ENCODE data around the gene RASL11B.

The RASL11B gene

GRCh38 chr4:52843351-52843750, 18.8 kb upstream of the RASL11B start:
- DNase-seq (ENCODE audit: low spot score) = no peak

- DNase-seq (ENCODE audit: low spot score) = no peak
Measured at GRCh38 chr4:52843958-52844357, 18.2 kb upstream of the RASL11B start.

GRCh38 chr4:52844596-52844995, 17.5 kb upstream of the RASL11B start:
- DNase-seq (ENCODE audit: low spot score) = no peak

GRCh38 chr4:52846502-52846901, 15.6 kb upstream of the RASL11B start:
- DNase-seq (ENCODE audit: low spot score) = no peak

GRCh38 chr4:52848254-52848653, 13.9 kb upstream of the RASL11B start:
- no peak for DNase-seq (ENCODE audit: low spot score)

- DNase-seq (ENCODE audit: low spot score) = no peak
Measured at GRCh38 chr4:52850406-52851124, 11.6 kb upstream of the RASL11B start.

GRCh38 chr4:52852041-52852440, 10.1 kb upstream of the RASL11B start:
- no peak for DNase-seq (ENCODE audit: low spot score)

GRCh38 chr4:52852711-52853110, 9.4 kb upstream of the RASL11B start:
- DNase-seq (ENCODE audit: low spot score) = no peak

GRCh38 chr4:52853351-52853750, 8.8 kb upstream of the RASL11B start:
- DNase-seq (ENCODE audit: low spot score) = no peak

- no peak for DNase-seq (ENCODE audit: low spot score)
Measured at GRCh38 chr4:52856801-52857200, 5.3 kb upstream of the RASL11B start.

- no peak for DNase-seq (ENCODE audit: low spot score)
Measured at GRCh38 chr4:52860361-52860760, 1.8 kb upstream of the RASL11B start.

GRCh38 chr4:52861171-52861823, 820 bp upstream of the RASL11B start:
- no peak for DNase-seq (ENCODE audit: low spot score)

- no peak for DNase-seq (ENCODE audit: low spot score)
Measured at GRCh38 chr4:52862639-52863161, 583 bp downstream of the RASL11B start.

GRCh38 chr4:52863324-52863723, 1.2 kb downstream of the RASL11B start:
- no peak for DNase-seq (ENCODE audit: low spot score)

- no peak for DNase-seq (ENCODE audit: low spot score)
Measured at GRCh38 chr4:52864793-52865192, 2.7 kb downstream of the RASL11B start.

- DNase-seq (ENCODE audit: low spot score) = no peak
Measured at GRCh38 chr4:52865300-52865699, 3.2 kb downstream of the RASL11B start.

GRCh38 chr4:52866734-52867133, 4.6 kb downstream of the RASL11B start:
- DNase-seq (ENCODE audit: low spot score) = no peak

- no peak for DNase-seq (ENCODE audit: low spot score)
Measured at GRCh38 chr4:52867163-52867562, 5.0 kb downstream of the RASL11B start.

GRCh38 chr4:52868133-52868532, 6.0 kb downstream of the RASL11B start:
- DNase-seq (ENCODE audit: low spot score) = no peak

- no peak for DNase-seq (ENCODE audit: low spot score)
Measured at GRCh38 chr4:52869196-52869595, 7.1 kb downstream of the RASL11B start.

GRCh38 chr4:52869656-52870055, 7.5 kb downstream of the RASL11B start:
- no peak for DNase-seq (ENCODE audit: low spot score)

GRCh38 chr4:52870225-52870624, 8.1 kb downstream of the RASL11B start:
- DNase-seq (ENCODE audit: low spot score) = no peak

GRCh38 chr4:52873191-52873590, 11.1 kb downstream of the RASL11B start:
- no peak for DNase-seq (ENCODE audit: low spot score)

All from hematopoietic multipotent progenitor cell treated with erythropoietin and hydrocortisone succinate and interleukin-3 and kit ligand, for 17 days (in vitro differentiated cells).